ENCODE data around the gene USP13. TPM values are rescaled to one million over a fixed set of nuclear protein-coding genes. Genes with fewer than 3 reads are reported as not detected.

The USP13 gene
- polyA plus RNA-seq, 3 donors: 0.31 to 1.6 (median 1.2) TPM

GRCh38 chr3:179687967-179688535 lies 35.2 kb downstream of the USP13 start:
- no peaks in the 10 kb centered on the region for H3K9me3 ChIP-seq (replicated peaks in 1 of 2; ENCODE audit: control insufficient read depth in 1 of 2, insufficient read depth in 1 of 2, low read length in 2 of 2)
- no peak overlapping the region for H3K4me3 Mint-ChIP-seq
- H3K27ac Mint-ChIP-seq: no peak overlapping the region
- H4K20me1 ChIP-seq (ENCODE audit: insufficient read depth, low read length): no peaks in the 10 kb centered on the region
- peaks cover 12% of the 10 kb centered on the region in 2 donors for H3K4me1 ChIP-seq (ENCODE audit: control insufficient read depth in 1 of 2, insufficient read depth in 2 of 2, low read length in 2 of 2)
- no peak overlapping the region for H3K27ac ChIP-seq (ENCODE audit: low read depth in 1 of 2, low read length in 2 of 2)
- no peak for TF ChIP-seq CTCF (IDR thresholded peaks at IDR 0.05)
- H3K36me3 ChIP-seq (replicated peaks in 1 of 2; ENCODE audit: control insufficient read depth in 1 of 2, insufficient read depth in 2 of 2, low read length in 2 of 2): no peaks in the 10 kb centered on the region
- peaks cover 0 to 9% of the 10 kb centered on the region in 2 donors for H3K36me3 Mint-ChIP-seq
- H3K4me2 ChIP-seq (replicated peaks; ENCODE audit: extremely low read depth, low read length, poor library complexity, severe bottlenecking): no peak overlapping the region
- no peak for DNase-seq
- no peaks in the 10 kb centered on the region for H3K4me1 Mint-ChIP-seq
- H3K27me3 Mint-ChIP-seq (ENCODE audit: low read depth in 3 of 3): no peaks in the 10 kb centered on the region
- H3K4me3 ChIP-seq (replicated peaks in 1 of 3; ENCODE audit: low read depth in 2 of 3, low read length in 3 of 3): no peak overlapping the region
- WGBS (ENCODE audit: insufficient coverage): 66% methylated on average over 4 of the region's 4 CpGs
- no peaks in the 10 kb centered on the region for H3K27me3 ChIP-seq (ENCODE audit: control insufficient read depth in 2 of 2, insufficient read depth in 2 of 2, low read length in 2 of 2)
- H3K9me3 Mint-ChIP-seq: peaks cover 0 to 5% (median 0%) of the 10 kb centered on the region in 7 donors
- no peak overlapping the region for H3K9ac ChIP-seq (ENCODE audit: insufficient read depth, low read length, poor library complexity, severe bottlenecking)
- intact Hi-C loops (cut with micrococcal nuclease): no loop called here
- H2AFZ ChIP-seq (ENCODE audit: insufficient read depth, low read depth, low read length, poor library complexity, severe bottlenecking): no peak overlapping the region
- H3K79me2 ChIP-seq (ENCODE audit: insufficient read depth, low read length): no peaks in the 10 kb centered on the region

GRCh38 chr3:179688850-179689249 lies 36.0 kb downstream of the USP13 start:
- Histone ChIP-seq H3K4me2 (replicated peaks; ENCODE audit: extremely low read depth, low read length, poor library complexity, severe bottlenecking) (no peak overlapping the region), H2AFZ (ENCODE audit: insufficient read depth, low read depth, low read length, poor library complexity, severe bottlenecking) (no peak overlapping the region), H3K79me2 (ENCODE audit: insufficient read depth, low read length) (no peaks in the 10 kb centered on the region), H3K9me3 (replicated peaks in 1 of 2; ENCODE audit: control insufficient read depth in 1 of 2, insufficient read depth in 1 of 2, low read length in 2 of 2) (no peaks in the 10 kb centered on the region), H3K36me3 (replicated peaks in 1 of 2; ENCODE audit: control insufficient read depth in 1 of 2, insufficient read depth in 2 of 2, low read length in 2 of 2) (no peaks in the 10 kb centered on the region), H4K20me1 (ENCODE audit: insufficient read depth, low read length) (no peaks in the 10 kb centered on the region), H3K4me3 (replicated peaks in 1 of 3; ENCODE audit: low read depth in 2 of 3, low read length in 3 of 3) (no peak overlapping the region), H3K27ac (ENCODE audit: low read depth in 1 of 2, low read length in 2 of 2) (no peak overlapping the region), H3K9ac (ENCODE audit: insufficient read depth, low read length, poor library complexity, severe bottlenecking) (no peak overlapping the region), H3K4me1 (ENCODE audit: control insufficient read depth in 1 of 2, insufficient read depth in 2 of 2, low read length in 2 of 2) (peaks cover 12% of the 10 kb centered on the region in 2 donors), H3K27me3 (ENCODE audit: control insufficient read depth in 2 of 2, insufficient read depth in 2 of 2, low read length in 2 of 2) (no peaks in the 10 kb centered on the region)
- Mint-ChIP-seq H3K27me3 (ENCODE audit: low read depth in 3 of 3) (no peaks in the 10 kb centered on the region), H3K36me3 (peaks cover 0 to 5% of the 10 kb centered on the region in 2 donors), H3K27ac (no peak overlapping the region), H3K9me3 (peaks cover 0 to 3% (median 0%) of the 10 kb centered on the region in 7 donors), H3K4me3 (no peak overlapping the region), H3K4me1 (no peaks in the 10 kb centered on the region)
- intact Hi-C loops (cut with micrococcal nuclease): no loop called here
- TF ChIP-seq CTCF (IDR thresholded peaks at IDR 0.05): no peak
- WGBS (ENCODE audit: insufficient coverage): 94% methylated on average over 4 of the region's 4 CpGs
- DNase-seq: no peak
